AG09309 (cell line): ENCODE results near the gene TNS4.

Experiments used
- DNase-seq: peaks from one replicate; pipeline ENCODE4 v3.0.0-alpha.2; 2010; ENCODE audit warnings: low read depth
- H3K4me3 ChIP-seq: 2 replicates; pipeline ENCODE4 v1.5.1; 2011; ENCODE audit warnings: mild to moderate bottlenecking, low read depth, low read length, moderate library complexity; ENCODE audit not compliant: control insufficient read depth
- TF ChIP-seq, protein P1 (sequence below): IDR thresholded peaks from 2 replicates; pipeline ENCODE4 v1.5.1; 2011; ENCODE audit warnings: mild to moderate bottlenecking, low read depth, low read length, inconsistent platforms; ENCODE audit not compliant: insufficient read depth, control insufficient read depth; ENCODE audit errors: missing control alignments

TNS4 gene

DNA sequence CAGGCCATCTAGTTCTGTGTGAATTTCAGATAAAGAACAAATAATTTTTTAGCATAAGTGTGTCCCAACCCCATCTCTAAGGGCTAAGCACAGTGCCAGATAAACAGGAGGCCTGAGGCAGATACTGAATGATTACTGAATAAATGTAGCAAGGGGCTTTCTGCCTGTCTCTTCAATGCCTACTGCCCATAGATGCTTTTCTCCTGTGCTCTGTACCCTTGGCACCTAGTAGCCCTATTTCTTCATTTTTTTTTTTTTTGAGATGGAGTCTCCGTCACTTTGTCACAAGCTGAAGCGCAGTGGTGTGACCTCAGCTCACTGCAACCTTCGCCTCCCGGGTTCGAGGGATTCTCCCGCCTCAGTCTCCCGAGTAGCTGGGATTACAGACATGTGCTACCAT, 32.9 kb downstream of the TNS4 start:
- DNase-seq, result no peak
- TF ChIP-seq, protein P1, sequence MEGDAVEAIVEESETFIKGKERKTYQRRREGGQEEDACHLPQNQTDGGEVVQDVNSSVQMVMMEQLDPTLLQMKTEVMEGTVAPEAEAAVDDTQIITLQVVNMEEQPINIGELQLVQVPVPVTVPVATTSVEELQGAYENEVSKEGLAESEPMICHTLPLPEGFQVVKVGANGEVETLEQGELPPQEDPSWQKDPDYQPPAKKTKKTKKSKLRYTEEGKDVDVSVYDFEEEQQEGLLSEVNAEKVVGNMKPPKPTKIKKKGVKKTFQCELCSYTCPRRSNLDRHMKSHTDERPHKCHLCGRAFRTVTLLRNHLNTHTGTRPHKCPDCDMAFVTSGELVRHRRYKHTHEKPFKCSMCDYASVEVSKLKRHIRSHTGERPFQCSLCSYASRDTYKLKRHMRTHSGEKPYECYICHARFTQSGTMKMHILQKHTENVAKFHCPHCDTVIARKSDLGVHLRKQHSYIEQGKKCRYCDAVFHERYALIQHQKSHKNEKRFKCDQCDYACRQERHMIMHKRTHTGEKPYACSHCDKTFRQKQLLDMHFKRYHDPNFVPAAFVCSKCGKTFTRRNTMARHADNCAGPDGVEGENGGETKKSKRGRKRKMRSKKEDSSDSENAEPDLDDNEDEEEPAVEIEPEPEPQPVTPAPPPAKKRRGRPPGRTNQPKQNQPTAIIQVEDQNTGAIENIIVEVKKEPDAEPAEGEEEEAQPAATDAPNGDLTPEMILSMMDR, result no peak
- H3K4me3 ChIP-seq, result no peak overlapping the region

GRCh38 chr17:40467281-40467867, 34.0 kb downstream of the TNS4 start:
- TF ChIP-seq, protein P1, result no peak
- DNase-seq, result no peak
- H3K4me3 ChIP-seq, result no peak overlapping the region

GRCh38 chr17:40466298-40466971, 35.0 kb downstream of the TNS4 start:
- no peak for DNase-seq
- H3K4me3 ChIP-seq, result no peak overlapping the region
- TF ChIP-seq, protein P1, result no peak

- DNase-seq, result no peak
- TF ChIP-seq, protein P1, result no peak
- no peak overlapping the region for H3K4me3 ChIP-seq
These were observed 37.0 kb downstream of the TNS4 start for GRCh38 chr17:40464392-40464855.

GRCh38 chr17:40463122-40463550, 38.3 kb downstream of the TNS4 start:
- no peak overlapping the region for H3K4me3 ChIP-seq
- TF ChIP-seq, protein P1, result no peak
- no peak for DNase-seq

GRCh38 chr17:40462343-40463121, 38.9 kb downstream of the TNS4 start:
- H3K4me3 ChIP-seq, result no peak overlapping the region
- DNase-seq, result no peak
- TF ChIP-seq, protein P1, result no peak
